Measurements from ENCODE around the gene ESPNL.

- TF ChIP-seq EP300 (IDR thresholded peaks at IDR 0.05; ENCODE audit: low read depth) (no peak), CTCF (IDR thresholded peaks at IDR 0.05) (no peak), POLR2A (IDR thresholded peaks at IDR 0.05) (no peak), POLR2AphosphoS5 (IDR thresholded peaks at IDR 0.05) (no peak)
Measured at GRCh38 chr2:238173692-238174091, 73.6 kb downstream of the ESPNL start.

Data from transverse colon (tissue), 4 donors.